ENCODE data around the gene PRKN. TPM values are rescaled to one million over a fixed set of nuclear protein-coding genes. Genes with fewer than 3 reads are reported as not detected.

The PRKN gene
- total RNA-seq, 1 experiment from 2014 or later: not detected

DNA sequence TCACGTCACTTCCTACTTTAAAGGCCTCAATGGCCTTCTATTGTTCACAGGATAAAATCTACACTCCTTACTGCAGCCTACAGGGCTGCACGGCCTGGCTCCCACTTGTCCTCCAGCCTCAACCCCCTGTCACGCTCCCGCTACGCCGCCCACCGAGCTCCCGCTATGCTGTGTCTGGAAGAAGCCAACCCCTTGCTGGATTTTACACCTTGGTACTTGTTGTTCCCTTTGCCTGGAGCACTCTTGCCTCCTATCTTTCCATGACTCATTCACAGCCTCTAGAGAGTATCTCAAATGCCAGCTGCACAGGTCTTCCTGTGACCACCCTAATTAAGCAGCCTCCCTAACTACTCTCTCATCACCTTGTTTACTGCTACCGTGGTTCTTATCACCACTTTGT lies 259.9 kb downstream of the PRKN start:
- Histone ChIP-seq H3K79me2 (ENCODE audit: low read depth) (no peaks in the 10 kb centered on the region), H3F3A (ENCODE audit: insufficient read depth, low read depth) (no peaks in the 10 kb centered on the region), H3K27ac (no peak overlapping the region), H4K20me1 (ENCODE audit: insufficient read depth) (no peaks in the 10 kb centered on the region), H3K4me3 (no peak overlapping the region), H3K4me1 (replicated peaks; ENCODE audit: insufficient read depth) (no peaks in the 10 kb centered on the region), H3K36me3 (ENCODE audit: low read depth) (no peaks in the 10 kb centered on the region), H3K27me3 (ENCODE audit: insufficient read depth, low read depth) (peaks cover 6% of the 10 kb centered on the region; the same call in 1 of the 2 replicates), H3K9me2 (ENCODE audit: insufficient read depth) (no peaks in the 10 kb centered on the region), H3K4me2 (no peak overlapping the region), H2AFZ (no peak overlapping the region), H3K9me3 (ENCODE audit: insufficient read depth, low read depth) (no peaks in the 10 kb centered on the region)
- BruUV-seq (replicated peaks): no TSS peak
- TF ChIP-seq, protein P1, sequence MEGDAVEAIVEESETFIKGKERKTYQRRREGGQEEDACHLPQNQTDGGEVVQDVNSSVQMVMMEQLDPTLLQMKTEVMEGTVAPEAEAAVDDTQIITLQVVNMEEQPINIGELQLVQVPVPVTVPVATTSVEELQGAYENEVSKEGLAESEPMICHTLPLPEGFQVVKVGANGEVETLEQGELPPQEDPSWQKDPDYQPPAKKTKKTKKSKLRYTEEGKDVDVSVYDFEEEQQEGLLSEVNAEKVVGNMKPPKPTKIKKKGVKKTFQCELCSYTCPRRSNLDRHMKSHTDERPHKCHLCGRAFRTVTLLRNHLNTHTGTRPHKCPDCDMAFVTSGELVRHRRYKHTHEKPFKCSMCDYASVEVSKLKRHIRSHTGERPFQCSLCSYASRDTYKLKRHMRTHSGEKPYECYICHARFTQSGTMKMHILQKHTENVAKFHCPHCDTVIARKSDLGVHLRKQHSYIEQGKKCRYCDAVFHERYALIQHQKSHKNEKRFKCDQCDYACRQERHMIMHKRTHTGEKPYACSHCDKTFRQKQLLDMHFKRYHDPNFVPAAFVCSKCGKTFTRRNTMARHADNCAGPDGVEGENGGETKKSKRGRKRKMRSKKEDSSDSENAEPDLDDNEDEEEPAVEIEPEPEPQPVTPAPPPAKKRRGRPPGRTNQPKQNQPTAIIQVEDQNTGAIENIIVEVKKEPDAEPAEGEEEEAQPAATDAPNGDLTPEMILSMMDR (conservative IDR thresholded peaks at IDR 0.05): no peak
- no peak for TF ChIP-seq EZH2 (IDR thresholded peaks at IDR 0.05; ENCODE audit: low read depth)
- POLR2A ChIA-PET (ENCODE audit: unreplicated experiment): no interaction called here
- DNase-seq: no peak
- intact Hi-C loops (cut with micrococcal nuclease; ENCODE audit: unreplicated experiment): no loop called here
- CTCF ChIA-PET: no interaction called here

DNA sequence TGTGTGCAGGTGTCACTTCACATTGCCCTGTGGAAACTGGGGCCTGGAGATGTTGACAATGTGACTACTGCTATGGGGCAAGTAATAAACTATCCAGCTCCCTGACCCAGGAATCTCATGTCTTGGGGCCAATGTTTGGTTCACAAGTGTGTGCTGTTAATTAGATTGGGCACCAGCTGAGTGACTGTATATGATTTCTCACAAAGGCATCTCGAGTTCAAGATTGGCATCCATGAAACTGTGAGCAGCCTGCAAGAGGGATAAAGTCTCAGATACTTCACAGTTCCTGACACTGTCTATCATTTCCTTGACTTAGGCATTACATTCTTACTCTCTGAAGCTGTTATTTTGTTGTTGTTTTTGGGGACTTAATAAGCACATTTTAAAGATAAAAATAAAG lies 264.0 kb downstream of the PRKN start:
- Histone ChIP-seq H3K9me2 (ENCODE audit: insufficient read depth) (no peaks in the 10 kb centered on the region), H3K4me1 (replicated peaks; ENCODE audit: insufficient read depth) (no peaks in the 10 kb centered on the region), H3K4me2 (no peak overlapping the region), H3K4me3 (no peak overlapping the region), H3K9me3 (ENCODE audit: insufficient read depth, low read depth) (no peaks in the 10 kb centered on the region), H4K20me1 (ENCODE audit: insufficient read depth) (no peaks in the 10 kb centered on the region), H3K36me3 (ENCODE audit: low read depth) (no peaks in the 10 kb centered on the region), H2AFZ (no peak overlapping the region), H3K79me2 (ENCODE audit: low read depth) (no peaks in the 10 kb centered on the region), H3K27ac (no peak overlapping the region), H3F3A (ENCODE audit: insufficient read depth, low read depth) (no peaks in the 10 kb centered on the region), H3K27me3 (ENCODE audit: insufficient read depth, low read depth) (peaks cover 6% of the 10 kb centered on the region; the same call in 1 of the 2 replicates)
- no TSS peak for BruUV-seq (replicated peaks)
- POLR2A ChIA-PET (ENCODE audit: unreplicated experiment): no interaction called here
- TF ChIP-seq, protein P1 (conservative IDR thresholded peaks at IDR 0.05): no peak
- TF ChIP-seq EZH2 (IDR thresholded peaks at IDR 0.05; ENCODE audit: low read depth): no peak
- intact Hi-C loops (cut with micrococcal nuclease; ENCODE audit: unreplicated experiment): no loop called here
- DNase-seq: no peak
- CTCF ChIA-PET: no interaction called here

DNA sequence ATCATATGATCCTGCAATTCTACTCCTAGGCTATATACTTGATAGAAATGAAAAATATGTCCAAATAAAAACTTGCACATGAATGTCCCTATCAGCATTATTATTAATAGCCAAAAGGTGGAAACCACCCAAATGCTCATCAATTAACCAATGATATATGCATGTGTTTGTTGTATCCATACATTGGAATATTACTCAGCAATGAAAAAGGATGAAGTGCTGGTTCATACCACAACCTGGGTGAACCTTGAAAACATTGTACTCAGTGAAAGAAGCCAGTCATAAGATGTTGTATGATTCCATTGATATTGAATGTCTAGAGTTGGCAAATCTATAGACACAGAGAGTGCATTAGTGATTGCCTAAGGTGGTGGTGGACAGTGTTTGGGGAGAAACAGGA lies 267.6 kb downstream of the PRKN start:
- Histone ChIP-seq H3K4me2 (no peak overlapping the region), H3K27me3 (ENCODE audit: insufficient read depth, low read depth) (no peaks in the 10 kb centered on the region), H3K4me1 (replicated peaks; ENCODE audit: insufficient read depth) (no peaks in the 10 kb centered on the region), H4K20me1 (ENCODE audit: insufficient read depth) (no peaks in the 10 kb centered on the region), H3K4me3 (no peak overlapping the region), H3K27ac (no peak overlapping the region), H2AFZ (no peak overlapping the region), H3K36me3 (ENCODE audit: low read depth) (no peaks in the 10 kb centered on the region), H3K79me2 (ENCODE audit: low read depth) (no peaks in the 10 kb centered on the region), H3K9me2 (ENCODE audit: insufficient read depth) (no peaks in the 10 kb centered on the region), H3K9me3 (ENCODE audit: insufficient read depth, low read depth) (no peaks in the 10 kb centered on the region), H3F3A (ENCODE audit: insufficient read depth, low read depth) (no peaks in the 10 kb centered on the region)
- ChIA-PET POLR2A (ENCODE audit: unreplicated experiment) (no interaction called here), CTCF (no interaction called here)
- intact Hi-C loops (cut with micrococcal nuclease; ENCODE audit: unreplicated experiment): no loop called here
- no peak for TF ChIP-seq EZH2 (IDR thresholded peaks at IDR 0.05; ENCODE audit: low read depth)
- TF ChIP-seq, protein P1 (conservative IDR thresholded peaks at IDR 0.05): no peak
- no TSS peak for BruUV-seq (replicated peaks)
- DNase-seq: no peak
